H9 (cell line): ENCODE results near the gene ZC3H18. TPM values are rescaled to one million over a fixed set of nuclear protein-coding genes. Genes with fewer than 3 reads are reported as not detected.

Source experiments
- DNase-seq: peaks from one replicate; pipeline ENCODE4 v3.0.0-alpha.2; 2017
- H2AFZ ChIP-seq: one replicate; pipeline ENCODE4 v1.6.1; 2013; ENCODE audit warnings: mild to moderate bottlenecking, low read length, control low read depth, moderate library complexity
- H2AK5ac ChIP-seq: 2 replicates; pipeline ENCODE4 v1.6.1; 2013; ENCODE audit warnings: low read length, control low read depth, mixed read lengths; ENCODE audit not compliant: insufficient read length
- H2BK120ac ChIP-seq: one replicate; pipeline ENCODE4 v1.6.1; 2013; ENCODE audit warnings: low read depth, mild to moderate bottlenecking, low read length, control low read depth, inconsistent platforms; ENCODE audit not compliant: poor library complexity, severe bottlenecking
- H2BK12ac ChIP-seq: 2 replicates; pipeline ENCODE4 v1.6.1; 2013; ENCODE audit warnings: low read length, control low read depth, mixed read lengths, low read depth; ENCODE audit not compliant: insufficient read length
- H2BK15ac ChIP-seq: 2 replicates; pipeline ENCODE4 v1.6.1; 2013; ENCODE audit warnings: low read depth, low read length, control low read depth
- H2BK20ac ChIP-seq: one replicate; pipeline ENCODE4 v1.6.1; 2013; ENCODE audit warnings: low read depth, mild to moderate bottlenecking, low read length, control low read depth, inconsistent platforms; ENCODE audit not compliant: poor library complexity, severe bottlenecking
- H2BK5ac ChIP-seq: 2 replicates; pipeline ENCODE4 v1.6.1; 2013; ENCODE audit warnings: low read length, control low read depth, mixed read lengths; ENCODE audit not compliant: insufficient read length
- H3K14ac ChIP-seq: 2 replicates; pipeline ENCODE4 v1.6.1; 2013; ENCODE audit warnings: low read length, control low read depth; ENCODE audit not compliant: insufficient read depth
- H3K18ac ChIP-seq: 2 replicates; pipeline ENCODE4 v1.6.1; 2013; ENCODE audit warnings: low read depth, mild to moderate bottlenecking, mixed read lengths, low read length, control low read depth; ENCODE audit not compliant: insufficient read length
- H3K23ac ChIP-seq: 2 replicates; pipeline ENCODE4 v1.6.1; 2013; ENCODE audit warnings: low read length, control low read depth, mixed read lengths, low read depth; ENCODE audit not compliant: insufficient read length
- H3K23me2 ChIP-seq: 2 replicates; pipeline ENCODE4 v1.6.1; 2013; ENCODE audit warnings: low read depth, mild to moderate bottlenecking, mixed read lengths, low read length, control low read depth; ENCODE audit not compliant: insufficient read length, poor library complexity, severe bottlenecking
- H3K27ac ChIP-seq: 2 replicates; pipeline ENCODE4 v1.5.1; 2013; ENCODE audit warnings: low read length, control low read depth, mixed read lengths, low read depth; ENCODE audit not compliant: insufficient read length
- H3K27me3 ChIP-seq: 2 replicates; pipeline ENCODE4 v1.6.1; 2013; ENCODE audit warnings: low read length, control low read depth, inconsistent platforms; ENCODE audit not compliant: insufficient read depth
- H3K4ac ChIP-seq: 2 replicates; pipeline ENCODE4 v1.6.1; 2013; ENCODE audit warnings: low read depth, mild to moderate bottlenecking, control low read depth, inconsistent platforms, low read length, moderate library complexity
- H3K4me1 ChIP-seq: 2 replicates; pipeline ENCODE4 v1.6.1; 2013; ENCODE audit warnings: low read length, control low read depth, inconsistent platforms; ENCODE audit not compliant: insufficient read depth
- H3K4me2 ChIP-seq: 2 replicates; pipeline ENCODE4 v1.6.1; 2013; ENCODE audit warnings: low read length, control low read depth, mixed read lengths; ENCODE audit not compliant: insufficient read length, insufficient read depth
- H3K56ac ChIP-seq: 2 replicates; pipeline ENCODE4 v1.6.1; 2013; ENCODE audit warnings: low read depth, mild to moderate bottlenecking, mixed read lengths, low read length, control low read depth; ENCODE audit not compliant: insufficient read length
- H3K79me1 ChIP-seq: 2 replicates; pipeline ENCODE4 v1.6.1; 2013; ENCODE audit warnings: low read depth, mild to moderate bottlenecking, moderate library complexity, low read length, control low read depth, inconsistent platforms; ENCODE audit not compliant: insufficient read depth, poor library complexity, severe bottlenecking
- H3K79me2 ChIP-seq: 2 replicates; pipeline ENCODE4 v1.6.1; 2013; ENCODE audit warnings: low read length, control low read depth, inconsistent platforms; ENCODE audit not compliant: insufficient read depth
- H3K9ac ChIP-seq: 2 replicates; pipeline ENCODE4 v1.6.1; 2013; ENCODE audit warnings: low read length, control low read depth, mixed read lengths; ENCODE audit not compliant: insufficient read length; ENCODE audit errors: extremely low read depth
- H3K9me3 ChIP-seq: one replicate; pipeline ENCODE4 v1.6.1; 2013; ENCODE audit warnings: low read depth, low read length, inconsistent platforms; ENCODE audit not compliant: control insufficient read depth
- H3T11ph ChIP-seq: one replicate; pipeline ENCODE4 v1.6.1; 2013; ENCODE audit warnings: mild to moderate bottlenecking, low read length, control low read depth, inconsistent platforms
- H4K20me1 ChIP-seq: one replicate; pipeline ENCODE4 v1.6.1; 2013; ENCODE audit not compliant: control insufficient read depth, insufficient read length, insufficient read depth
- H4K5ac ChIP-seq: 2 replicates; pipeline ENCODE4 v1.6.1; 2013; ENCODE audit warnings: low read depth, mild to moderate bottlenecking, mixed read lengths, low read length, control low read depth; ENCODE audit not compliant: insufficient read length
- H4K8ac ChIP-seq: replicated peaks from 2 replicates; pipeline ENCODE4 v1.6.1; 2013; ENCODE audit warnings: low read length, control low read depth, mixed read lengths, low read depth; ENCODE audit not compliant: insufficient read length
- H4K91ac ChIP-seq: 2 replicates; pipeline ENCODE4 v1.6.1; 2013; ENCODE audit warnings: low read depth, mild to moderate bottlenecking, moderate library complexity, mixed read lengths, low read length, control low read depth; ENCODE audit not compliant: insufficient read length
- H3K27ac Mint-ChIP-seq, 3 experiments: 2 replicates in 2 of 3; 3 replicates in 1 of 3; pipeline ENCODE4 v1.8.0; 2020 to 2021; ENCODE audit warnings: mixed read lengths in 3 of 3, mild to moderate bottlenecking in 1 of 3, moderate library complexity in 1 of 3
- H3K27me3 Mint-ChIP-seq: 2 replicates; pipeline ENCODE4 v1.8.0; 2021; ENCODE audit warnings: low read depth, mild to moderate bottlenecking, moderate library complexity, mixed read lengths
- H3K36me3 Mint-ChIP-seq, 3 experiments: 2 replicates in 2 of 3; 3 replicates in 1 of 3; pipeline ENCODE4 v1.8.0; 2020 to 2021; ENCODE audit warnings: low read depth in 3 of 3, mixed read lengths in 3 of 3; ENCODE audit not compliant: insufficient read depth in 1 of 3
- H3K4me1 Mint-ChIP-seq, 2 experiments: 2 replicates each; pipeline ENCODE4 v1.8.0; 2020; ENCODE audit warnings: mixed read lengths in 2 of 2
- H3K4me3 Mint-ChIP-seq, 2 experiments: 2 replicates in 1 of 2; 3 replicates in 1 of 2; pipeline ENCODE4 v1.8.0; 2020 to 2021; ENCODE audit warnings: mild to moderate bottlenecking in 2 of 2, mixed read lengths in 2 of 2, moderate library complexity in 1 of 2
- H3K9me3 Mint-ChIP-seq, 2 experiments: 2 replicates in 1 of 2; 3 replicates in 1 of 2; pipeline ENCODE4 v1.8.0; 2020; ENCODE audit warnings: mild to moderate bottlenecking in 2 of 2, mixed read lengths in 2 of 2, moderate library complexity in 1 of 2
- WGBS: extraction: QIAGEN DNeasy Blood & Tissue Kit; methylation state at CpG from one replicate; pipeline ENCODE4 v1.1.7; 2013; ENCODE audit warnings: missing lambda C conversion rate, low lambda C conversion rate, mixed read lengths; ENCODE audit not compliant: insufficient read length; ENCODE audit errors: extremely low coverage; 5-methylcytosine and 5-hydroxymethylcytosine counted together
- total RNA-seq: library from RNA; stranded (reverse); gene quantifications from 2 replicates; pipeline ENCODE4 v1.2.1, GENCODE V29; 2021
- TF ChIP-seq, protein P1 (sequence below): fragments of 200-600 bp; sonication (generic); conservative IDR thresholded peaks from 3 replicates; pipeline ENCODE4 v1.8.0; 2021; ENCODE audit warnings: antibody characterized with exemption, mild to moderate bottlenecking

Gene ZC3H18
- total RNA-seq, 1 experiment from 2014 or later, result 69.7 TPM

DNA sequence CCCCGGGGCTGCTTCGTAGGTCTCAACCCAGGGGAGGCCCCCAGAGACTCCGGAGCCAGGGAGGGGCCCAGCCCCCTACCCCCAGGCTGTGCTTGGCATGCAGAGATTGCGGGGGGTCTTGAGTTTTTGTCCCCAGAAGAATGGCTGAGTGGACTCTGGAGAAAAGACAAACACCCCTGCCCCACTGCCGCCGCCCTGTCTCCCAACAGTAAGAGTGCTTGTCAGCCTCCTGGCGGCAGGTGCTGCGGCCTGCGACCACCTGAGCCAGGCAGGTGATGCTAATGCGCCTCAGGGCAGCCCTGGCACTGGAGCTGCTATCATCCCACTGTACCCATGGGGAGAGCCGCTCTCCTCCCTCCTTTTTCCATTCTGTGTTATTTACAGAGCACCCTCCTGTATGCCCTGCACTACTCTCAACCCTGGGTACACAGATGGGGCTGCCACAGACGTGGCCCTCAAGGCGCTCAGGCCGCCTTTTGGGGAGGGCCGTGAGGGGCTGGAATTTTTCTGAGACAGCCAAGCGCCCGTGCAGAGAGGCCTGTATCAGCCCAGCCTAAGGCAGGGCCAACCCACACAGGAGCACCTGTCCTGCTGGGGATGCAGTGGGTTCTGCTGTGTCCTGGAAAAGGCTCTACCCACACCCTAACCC, 65.6 kb downstream of the ZC3H18 start:
- Mint-ChIP-seq H3K9me3 (no peaks in the 10 kb centered on the region; a peak in 1 of 5 replicates), H3K36me3 (peaks cover 3 to 13% (median 13%) of the 10 kb centered on the region in 3 experiments; a peak in 6 of 7 replicates), H3K4me1 (peaks cover 22 to 39% of the 10 kb centered on the region in 2 experiments), H3K27ac (peak overlapping the region in 1 of 3 experiments; percentile 63; a peak in 1 of 7 replicates), H3K27me3 (peaks cover 25% of the 10 kb centered on the region), H3K4me3 (peak overlapping the region in 1 of 2 experiments; percentile 67; a peak in 1 of 5 replicates)
- no peak overlapping the region for H3K23ac ChIP-seq
- no peak overlapping the region for H4K5ac ChIP-seq
- no peaks in the 10 kb centered on the region for H3K9me3 ChIP-seq
- DNase-seq, result no peak
- H4K20me1 ChIP-seq, result no peaks in the 10 kb centered on the region
- H3K4ac ChIP-seq, result no peak overlapping the region
- H3K79me1 ChIP-seq, result no peaks in the 10 kb centered on the region
- H2BK12ac ChIP-seq, result no peak overlapping the region
- no peak overlapping the region for H2AK5ac ChIP-seq
- H3K18ac ChIP-seq, result no peak overlapping the region
- no peak overlapping the region for H3K14ac ChIP-seq
- no peak overlapping the region for H3K4me2 ChIP-seq
- H3K56ac ChIP-seq, result no peak overlapping the region
- H2AFZ ChIP-seq, result no peak overlapping the region
- H2BK5ac ChIP-seq, result no peak overlapping the region
- H3K23me2 ChIP-seq, result peaks cover 15% of the 10 kb centered on the region
- H3K27me3 ChIP-seq, result no peaks in the 10 kb centered on the region
- no peak overlapping the region for H2BK20ac ChIP-seq
- H3K79me2 ChIP-seq, result no peaks in the 10 kb centered on the region
- H3K4me1 ChIP-seq, result peaks cover 4% of the 10 kb centered on the region; the same call in 1 of the 2 replicates
- TF ChIP-seq, protein P1, sequence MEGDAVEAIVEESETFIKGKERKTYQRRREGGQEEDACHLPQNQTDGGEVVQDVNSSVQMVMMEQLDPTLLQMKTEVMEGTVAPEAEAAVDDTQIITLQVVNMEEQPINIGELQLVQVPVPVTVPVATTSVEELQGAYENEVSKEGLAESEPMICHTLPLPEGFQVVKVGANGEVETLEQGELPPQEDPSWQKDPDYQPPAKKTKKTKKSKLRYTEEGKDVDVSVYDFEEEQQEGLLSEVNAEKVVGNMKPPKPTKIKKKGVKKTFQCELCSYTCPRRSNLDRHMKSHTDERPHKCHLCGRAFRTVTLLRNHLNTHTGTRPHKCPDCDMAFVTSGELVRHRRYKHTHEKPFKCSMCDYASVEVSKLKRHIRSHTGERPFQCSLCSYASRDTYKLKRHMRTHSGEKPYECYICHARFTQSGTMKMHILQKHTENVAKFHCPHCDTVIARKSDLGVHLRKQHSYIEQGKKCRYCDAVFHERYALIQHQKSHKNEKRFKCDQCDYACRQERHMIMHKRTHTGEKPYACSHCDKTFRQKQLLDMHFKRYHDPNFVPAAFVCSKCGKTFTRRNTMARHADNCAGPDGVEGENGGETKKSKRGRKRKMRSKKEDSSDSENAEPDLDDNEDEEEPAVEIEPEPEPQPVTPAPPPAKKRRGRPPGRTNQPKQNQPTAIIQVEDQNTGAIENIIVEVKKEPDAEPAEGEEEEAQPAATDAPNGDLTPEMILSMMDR, result peak; percentile 26; the same call in 2 of the 3 replicates
- H2BK15ac ChIP-seq, result no peak overlapping the region
- no peak overlapping the region for H3T11ph ChIP-seq
- H4K91ac ChIP-seq, result no peak overlapping the region
- no peak overlapping the region for H2BK120ac ChIP-seq
- H3K9ac ChIP-seq, result no peak overlapping the region
- WGBS, result no CpG with 5 or more reads among the region's 17 CpGs
- no peak overlapping the region for H4K8ac ChIP-seq
- no peak overlapping the region for H3K27ac ChIP-seq
